ENCODE data around the gene CEP85L. TPM values are rescaled to one million over a fixed set of nuclear protein-coding genes. Genes with fewer than 3 reads are reported as not detected.
A peak's percentile ranks its signal among the peaks of the same experiment; 100 is the strongest.

The CEP85L gene
- total and polyA plus RNA-seq, 2 experiments from 2014 or later, result 12.4 to 13.0 TPM

DNA sequence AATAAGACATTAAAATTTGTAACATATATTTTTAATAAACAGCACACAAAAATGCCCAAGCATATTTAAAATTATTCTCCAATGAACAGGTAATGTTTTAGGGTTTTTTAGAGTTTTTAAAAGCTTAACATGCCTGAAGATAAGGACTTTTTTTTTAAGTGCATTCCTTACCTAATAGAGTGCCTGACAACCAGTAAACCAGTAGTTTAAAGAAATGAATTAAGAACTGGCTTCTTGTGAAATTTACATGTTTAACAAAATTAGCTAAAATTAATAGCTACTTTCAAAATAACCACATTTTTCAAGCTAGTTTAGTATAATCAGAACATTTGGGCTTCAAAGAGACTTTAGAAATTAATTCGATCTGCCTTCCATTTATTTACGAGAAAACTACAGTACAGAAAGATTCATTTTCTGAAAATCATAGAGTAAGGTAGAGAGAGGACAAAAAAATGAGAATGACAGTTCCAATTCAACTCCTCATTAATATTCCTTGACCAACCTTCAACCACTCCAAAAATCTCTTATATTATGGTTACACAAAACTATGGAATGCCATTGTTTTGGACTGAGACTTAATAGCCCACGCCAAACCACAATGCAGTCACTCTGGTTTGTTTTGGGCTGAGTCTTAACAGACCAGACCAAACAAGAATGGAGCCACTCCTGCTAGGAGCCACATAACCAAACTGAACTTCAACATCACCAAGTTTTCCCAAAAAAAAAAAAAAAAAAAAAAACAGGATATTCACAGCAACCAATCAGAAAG is 109.0 kb downstream of the CEP85L start:
- Histone ChIP-seq H3K4me2 (ENCODE audit: unreplicated experiment) (peak overlapping the region; percentile 30), H3F3A (ENCODE audit: insufficient read depth) (peaks cover 13% of the 10 kb centered on the region), H3K4me3 (peak overlapping the region; percentile 37; the same call in 1 of the 2 replicates), H3K79me2 (ENCODE audit: insufficient read depth) (peaks cover 85% of the 10 kb centered on the region), H3K9ac (peak overlapping the region; percentile 43; the same call in 1 of the 2 replicates), H3K36me3 (ENCODE audit: low read depth) (no peaks in the 10 kb centered on the region), H2AFZ (no peak overlapping the region), H3K27me3 (replicated peaks; ENCODE audit: insufficient read depth) (no peaks in the 10 kb centered on the region), H3K4me1 (ENCODE audit: insufficient read depth) (peaks cover 57% of the 10 kb centered on the region), H3K9me3 (ENCODE audit: low read depth) (no peaks in the 10 kb centered on the region), H3K9me2 (ENCODE audit: insufficient read depth) (no peaks in the 10 kb centered on the region), H4K20me1 (ENCODE audit: insufficient read depth) (no peaks in the 10 kb centered on the region), H3K27ac (peak overlapping the region; percentile 80)
- TF ChIP-seq EZH2 (IDR thresholded peaks at IDR 0.05; ENCODE audit: insufficient read depth, poor library complexity, severe bottlenecking) (no peak), EZH2phosphoT487 (IDR thresholded peaks at IDR 0.05; ENCODE audit: insufficient read depth, low read depth) (no peak)
- 71 to 88% methylated on average over 3 of the region's 3 CpGs for WGBS, 2 experiments (ENCODE audit: low coverage in 1 of 2, low lambda C conversion rate in 2 of 2, missing lambda C conversion rate in 2 of 2)
- in situ Hi-C loops (cut with MboI), result no loop called here
- DNase-seq, result peak; percentile 95

DNA sequence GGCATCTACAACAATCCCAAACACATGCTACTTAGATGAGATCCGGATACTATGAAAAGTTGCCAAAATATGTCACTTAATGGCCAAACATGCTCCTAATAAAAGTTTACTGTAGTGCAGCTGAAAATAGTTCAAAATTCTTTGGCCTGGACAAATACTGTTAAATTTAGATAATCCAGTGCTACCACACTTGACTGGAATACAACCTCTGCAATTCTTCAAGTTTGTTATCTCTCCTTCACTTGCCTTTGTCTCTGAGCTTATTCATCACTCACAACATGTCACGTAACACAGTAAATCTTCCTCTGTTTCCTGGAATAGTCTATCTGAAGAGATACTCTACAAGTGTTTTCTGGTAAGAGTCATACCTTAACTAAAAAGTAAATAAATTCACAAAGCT is 113.8 kb downstream of the CEP85L start:
- peak; percentile 19 for DNase-seq
- Histone ChIP-seq H3K9ac (no peak overlapping the region), H3F3A (ENCODE audit: insufficient read depth) (peaks cover 10% of the 10 kb centered on the region), H3K27me3 (replicated peaks; ENCODE audit: insufficient read depth) (no peaks in the 10 kb centered on the region), H3K27ac (no peak overlapping the region), H3K79me2 (ENCODE audit: insufficient read depth) (peaks cover 86% of the 10 kb centered on the region), H2AFZ (no peak overlapping the region), H3K36me3 (ENCODE audit: low read depth) (no peaks in the 10 kb centered on the region), H3K4me3 (no peak overlapping the region), H3K9me2 (ENCODE audit: insufficient read depth) (no peaks in the 10 kb centered on the region), H3K4me2 (ENCODE audit: unreplicated experiment) (no peak overlapping the region), H3K4me1 (ENCODE audit: insufficient read depth) (peaks cover 37% of the 10 kb centered on the region), H4K20me1 (ENCODE audit: insufficient read depth) (no peaks in the 10 kb centered on the region), H3K9me3 (ENCODE audit: low read depth) (no peaks in the 10 kb centered on the region)
- WGBS, 2 experiments (ENCODE audit: low coverage in 1 of 2, low lambda C conversion rate in 2 of 2, missing lambda C conversion rate in 2 of 2), result 47 to 55% methylated on average over 2 of the region's 2 CpGs
- in situ Hi-C loops (cut with MboI), result no loop called here
- no peak for TF ChIP-seq EZH2phosphoT487 (IDR thresholded peaks at IDR 0.05; ENCODE audit: insufficient read depth, low read depth)
- no peak for TF ChIP-seq EZH2 (IDR thresholded peaks at IDR 0.05; ENCODE audit: insufficient read depth, poor library complexity, severe bottlenecking)

DNA sequence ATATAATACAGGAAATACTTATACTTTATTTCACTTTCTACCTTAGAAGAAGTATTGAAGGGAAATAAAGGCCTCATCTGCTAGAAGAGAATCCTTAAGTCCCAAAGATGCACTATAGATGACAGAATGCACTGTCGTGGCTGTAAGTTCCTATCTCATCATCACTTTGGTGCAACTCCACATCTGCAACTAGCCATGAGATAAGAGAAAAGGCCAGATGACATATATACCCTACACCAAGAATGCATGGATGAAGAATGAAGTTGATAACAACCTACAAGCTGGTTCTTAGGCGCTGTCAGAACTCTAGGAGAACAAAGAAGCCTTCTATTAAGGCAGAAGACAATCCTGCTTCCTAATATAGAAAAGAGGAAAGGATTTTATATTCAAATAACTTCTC is 114.9 kb downstream of the CEP85L start:
- H3K36me3 ChIP-seq (ENCODE audit: low read depth), result peaks cover 3% of the 10 kb centered on the region; the same call in 1 of the 2 replicates
- no peak overlapping the region for H3K9ac ChIP-seq
- no peaks in the 10 kb centered on the region for H3K9me2 ChIP-seq (ENCODE audit: insufficient read depth)
- WGBS, 2 experiments (ENCODE audit: low coverage in 1 of 2, low lambda C conversion rate in 2 of 2, missing lambda C conversion rate in 2 of 2), result 97% methylated on average over 2 of the region's 2 CpGs
- H4K20me1 ChIP-seq (ENCODE audit: insufficient read depth), result no peaks in the 10 kb centered on the region
- no peak for TF ChIP-seq EZH2 (IDR thresholded peaks at IDR 0.05; ENCODE audit: insufficient read depth, poor library complexity, severe bottlenecking)
- TF ChIP-seq EZH2phosphoT487 (IDR thresholded peaks at IDR 0.05; ENCODE audit: insufficient read depth, low read depth), result no peak
- H3K4me1 ChIP-seq (ENCODE audit: insufficient read depth), result peaks cover 26% of the 10 kb centered on the region
- peaks cover 88% of the 10 kb centered on the region for H3K79me2 ChIP-seq (ENCODE audit: insufficient read depth)
- no peak overlapping the region for H3K4me2 ChIP-seq (ENCODE audit: unreplicated experiment)
- no peak overlapping the region for H3K4me3 ChIP-seq
- no peak overlapping the region for H3K27ac ChIP-seq
- in situ Hi-C loops (cut with MboI), result no loop called here
- DNase-seq, result no peak
- H3K27me3 ChIP-seq (replicated peaks; ENCODE audit: insufficient read depth), result no peaks in the 10 kb centered on the region
- H3F3A ChIP-seq (ENCODE audit: insufficient read depth), result 0 out of 2 replicates have a peak, but pooled peaks cover 5% of the 10 kb centered on the region
- H2AFZ ChIP-seq, result no peak overlapping the region
- H3K9me3 ChIP-seq (ENCODE audit: low read depth), result no peaks in the 10 kb centered on the region

DNA sequence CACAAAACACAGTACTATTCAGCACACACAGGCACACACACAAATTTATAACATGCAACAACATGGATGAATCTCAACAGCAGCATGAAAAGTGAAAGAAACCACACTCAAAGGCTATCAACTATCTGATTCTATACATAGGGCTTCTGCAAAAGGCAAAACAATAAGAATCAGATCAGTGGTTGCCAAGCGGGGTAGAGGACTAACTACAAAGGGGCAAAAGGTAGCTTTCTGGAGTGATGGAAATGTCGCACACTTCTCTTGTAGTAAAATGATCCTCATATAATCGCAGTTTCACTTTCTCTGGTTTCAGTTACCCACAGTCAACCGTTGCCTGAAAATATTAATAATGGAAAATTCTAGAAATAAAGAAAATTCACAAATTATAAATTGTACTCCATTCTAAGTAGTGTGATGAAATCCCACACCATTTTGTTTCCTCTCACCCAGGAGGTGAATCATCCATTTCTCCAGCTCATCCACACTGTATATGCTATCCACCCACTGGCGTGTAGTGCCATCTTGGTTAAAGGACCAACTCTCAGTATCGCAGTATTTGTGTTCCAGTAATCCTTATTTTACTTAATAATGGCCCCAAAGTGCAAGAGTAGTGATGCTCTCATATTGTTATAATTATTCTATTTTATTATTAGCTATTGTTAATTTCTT is 116.1 kb downstream of the CEP85L start:
- TF ChIP-seq EZH2phosphoT487 (IDR thresholded peaks at IDR 0.05; ENCODE audit: insufficient read depth, low read depth), result no peak
- no peak for TF ChIP-seq EZH2 (IDR thresholded peaks at IDR 0.05; ENCODE audit: insufficient read depth, poor library complexity, severe bottlenecking)
- no peak overlapping the region for H3K4me2 ChIP-seq (ENCODE audit: unreplicated experiment)
- H3K9me3 ChIP-seq (ENCODE audit: low read depth), result peaks cover 5% of the 10 kb centered on the region
- no peak overlapping the region for H2AFZ ChIP-seq
- WGBS, 2 experiments (ENCODE audit: low coverage in 1 of 2, low lambda C conversion rate in 2 of 2, missing lambda C conversion rate in 2 of 2), result 97 to 99% methylated on average over 6 of the region's 6 CpGs
- H3K36me3 ChIP-seq (ENCODE audit: low read depth), result peaks cover 3% of the 10 kb centered on the region; the same call in 1 of the 2 replicates
- 0 out of 2 replicates have a peak, but pooled peaks cover 5% of the 10 kb centered on the region for H3F3A ChIP-seq (ENCODE audit: insufficient read depth)
- no peak overlapping the region for H3K27ac ChIP-seq
- peaks cover 19% of the 10 kb centered on the region for H3K4me1 ChIP-seq (ENCODE audit: insufficient read depth)
- H3K9me2 ChIP-seq (ENCODE audit: insufficient read depth), result no peaks in the 10 kb centered on the region
- peak; percentile 25 for DNase-seq
- no peak overlapping the region for H3K4me3 ChIP-seq
- peaks cover 90% of the 10 kb centered on the region for H3K79me2 ChIP-seq (ENCODE audit: insufficient read depth)
- peaks cover 2% of the 10 kb centered on the region; the same call in 1 of the 2 replicates for H4K20me1 ChIP-seq (ENCODE audit: insufficient read depth)
- H3K9ac ChIP-seq, result no peak overlapping the region
- no peaks in the 10 kb centered on the region for H3K27me3 ChIP-seq (replicated peaks; ENCODE audit: insufficient read depth)
- in situ Hi-C loops (cut with MboI), result no loop called here
